ENCODE data around the gene TSHZ3.

- TF ChIP-seq CTCF (IDR thresholded peaks at IDR 0.05) (no peak), POLR2A (IDR thresholded peaks at IDR 0.05) (no peak), EP300 (IDR thresholded peaks at IDR 0.05) (no peak), POLR2AphosphoS5 (IDR thresholded peaks at IDR 0.05) (peak in 1 of 3 donors; percentile 14)
Measured at GRCh38 chr19:31312009-31312676, 37.1 kb downstream of the TSHZ3 start.

Data from stomach (tissue), 4 donors.